RKO (cell line): ENCODE measurements around the gene SPECC1.
"Not testable (repeated sequence)": the region's sequence is repeated elsewhere in the genome, so short reads cannot be mapped to it uniquely, and the experiment has no call there.

ENCODE experiments used
- DNase-seq: peaks from one replicate; pipeline ENCODE4 v3.0.0-alpha.2; 2016; ENCODE audit warnings: low spot score

Gene SPECC1

GRCh38 chr17:20010099-20010863 is 1.1 kb downstream of the SPECC1 start:
- peak; percentile 11 for DNase-seq

GRCh38 chr17:20010936-20011335 is 1.8 kb downstream of the SPECC1 start:
- no peak for DNase-seq

GRCh38 chr17:20012017-20012536 is 2.9 kb downstream of the SPECC1 start:
- no peak for DNase-seq

- not testable (repeated sequence) for DNase-seq
Observed at GRCh38 chr17:20016475-20016992, 7.4 kb downstream of the SPECC1 start.

GRCh38 chr17:20022701-20023100 is 13.5 kb downstream of the SPECC1 start:
- no peak for DNase-seq

- no peak for DNase-seq
Observed at GRCh38 chr17:20026960-20027359, 17.8 kb downstream of the SPECC1 start.

- DNase-seq: no peak
Observed at GRCh38 chr17:20028443-20028842, 19.3 kb downstream of the SPECC1 start.

- no peak for DNase-seq
Observed at GRCh38 chr17:20032636-20033035, 23.5 kb downstream of the SPECC1 start.

GRCh38 chr17:20033415-20033814 is 24.3 kb downstream of the SPECC1 start:
- no peak for DNase-seq

GRCh38 chr17:20035501-20035900 is 26.3 kb downstream of the SPECC1 start:
- no peak for DNase-seq

GRCh38 chr17:20037286-20037685 is 28.1 kb downstream of the SPECC1 start:
- not testable (repeated sequence) for DNase-seq

GRCh38 chr17:20039037-20039436 is 29.9 kb downstream of the SPECC1 start:
- DNase-seq: no peak

GRCh38 chr17:20040216-20040615 is 31.1 kb downstream of the SPECC1 start:
- no peak for DNase-seq

GRCh38 chr17:20043021-20043420 is 33.9 kb downstream of the SPECC1 start:
- DNase-seq: no peak

GRCh38 chr17:20045476-20045875 is 36.3 kb downstream of the SPECC1 start:
- no peak for DNase-seq

- DNase-seq: no peak
Observed at GRCh38 chr17:20046629-20047028, 37.5 kb downstream of the SPECC1 start.

- no peak for DNase-seq
Observed at GRCh38 chr17:20051624-20052023, 42.5 kb downstream of the SPECC1 start.

- no peak for DNase-seq
Observed at GRCh38 chr17:20053361-20053964, 44.3 kb downstream of the SPECC1 start.

- DNase-seq: no peak
Observed at GRCh38 chr17:20059728-20060188, 50.6 kb downstream of the SPECC1 start.

GRCh38 chr17:20063665-20064648 is 54.8 kb downstream of the SPECC1 start:
- DNase-seq: peak; percentile 10

GRCh38 chr17:20066253-20066652 is 57.1 kb downstream of the SPECC1 start:
- no peak for DNase-seq

- DNase-seq: no peak
Observed at GRCh38 chr17:20067711-20068110, 58.6 kb downstream of the SPECC1 start.
